ENCODE results near the gene PPM1H. TPM values are rescaled to one million over a fixed set of nuclear protein-coding genes. Genes with fewer than 3 reads are reported as not detected.

Gene PPM1H
- total RNA-seq, 3 donors from 2014 or later: 4.9 to 6.1 (median 5.8) TPM

GRCh38 chr12:62751810-62752155 lies 183.2 kb downstream of the PPM1H start:
- ATAC-seq: no peak
- intact Hi-C loops (cut with DNase I, micrococcal nuclease): no loop called here
- no peaks in the 10 kb centered on the region for H3K9me3 ChIP-seq
- no peak overlapping the region for H3K4me3 ChIP-seq
- peaks cover 3% of the 10 kb centered on the region for H3K4me1 ChIP-seq (ENCODE audit: low read depth)
- TF ChIP-seq CTCF (IDR thresholded peaks at IDR 0.05): no peak
- no peaks in the 10 kb centered on the region for H3K36me3 ChIP-seq (ENCODE audit: low read depth)
- DNase-seq: no peak

- Histone ChIP-seq H3K36me3 (ENCODE audit: low read depth) (no peaks in the 10 kb centered on the region), H3K4me1 (ENCODE audit: low read depth) (peaks cover 3% of the 10 kb centered on the region), H3K4me3 (no peak overlapping the region), H3K9me3 (no peaks in the 10 kb centered on the region)
- DNase-seq (peak in 1 of 3 donors; percentile 32), ATAC-seq (peak; percentile 93)
- intact Hi-C loops (cut with DNase I, micrococcal nuclease): no loop called here
- TF ChIP-seq CTCF (IDR thresholded peaks at IDR 0.05): no peak
These were observed 183.8 kb downstream of the PPM1H start for GRCh38 chr12:62750941-62751809.

- Histone ChIP-seq H3K9me3 (no peaks in the 10 kb centered on the region), H3K4me1 (ENCODE audit: low read depth) (peaks cover 3% of the 10 kb centered on the region), H3K4me3 (no peak overlapping the region), H3K36me3 (ENCODE audit: low read depth) (no peaks in the 10 kb centered on the region)
- no peak for ATAC-seq
- TF ChIP-seq CTCF (IDR thresholded peaks at IDR 0.05): no peak
- DNase-seq: no peak
- intact Hi-C loops (cut with DNase I, micrococcal nuclease): no loop called here
These were observed 185.4 kb downstream of the PPM1H start for GRCh38 chr12:62749586-62749985.

- H3K36me3 ChIP-seq (ENCODE audit: low read depth): no peaks in the 10 kb centered on the region
- no peak for TF ChIP-seq CTCF (IDR thresholded peaks at IDR 0.05)
- intact Hi-C loops (cut with DNase I, micrococcal nuclease): no loop called here
- ATAC-seq (no peak), DNase-seq (no peak)
- H3K9me3 ChIP-seq: no peaks in the 10 kb centered on the region
- H3K4me3 ChIP-seq: no peak overlapping the region
- peaks cover 3% of the 10 kb centered on the region for H3K4me1 ChIP-seq (ENCODE audit: low read depth)
These were observed 185.9 kb downstream of the PPM1H start for GRCh38 chr12:62748941-62749468.

- DNase-seq (no peak), ATAC-seq (peak; percentile 52)
- Histone ChIP-seq H3K4me3 (no peak overlapping the region), H3K36me3 (ENCODE audit: low read depth) (no peaks in the 10 kb centered on the region), H3K4me1 (ENCODE audit: low read depth) (no peaks in the 10 kb centered on the region), H3K9me3 (no peaks in the 10 kb centered on the region)
- TF ChIP-seq CTCF (IDR thresholded peaks at IDR 0.05): no peak
- intact Hi-C loops (cut with DNase I, micrococcal nuclease): no loop called here
These were observed 190.4 kb downstream of the PPM1H start for GRCh38 chr12:62744551-62744950.
